OCI-LY7 (cell line): ENCODE measurements around the gene SEC61B. TPM values are rescaled to one million over a fixed set of nuclear protein-coding genes. Genes with fewer than 3 reads are reported as not detected.

Experiments
- BruUV-seq: library from RNA; stranded (reverse); fragments of 400-500 nt; replicated peaks from 2 replicates; lab custom pipeline; 2021; lab: Mats Ljungman, UMichigan
- CTCF ChIA-PET: fragments of 300-600 bp; sonication (Branson Sonifier 250); formaldehyde crosslinking; loops from one replicate; lab custom pipeline; 2022; ENCODE audit warnings: antibody characterized with exemption; ENCODE audit not compliant: unreplicated experiment; lab: Charles Lee
- POLR2A ChIA-PET: fragments of 300-600 bp; sonication (Branson Sonifier 250); formaldehyde crosslinking; loops from one replicate; lab custom pipeline; 2022; ENCODE audit warnings: antibody characterized with exemption; lab: Charles Lee
- DNase-seq: peaks from one replicate; pipeline ENCODE4 v3.0.0-alpha.2; 2015; ENCODE audit warnings: low spot score
- H2AFZ ChIP-seq: fragments of 200-600 bp; sonication (generic), shearing (Covaris generic); 2 replicates; pipeline ENCODE4 v1.6.1; 2014; ENCODE audit warnings: mild to moderate bottlenecking, antibody characterized with exemption, low read length, moderate library complexity
- H3K27ac ChIP-seq: fragments of 200-600 bp; sonication (generic); 2 replicates; pipeline ENCODE4 v1.5.1; 2014; ENCODE audit warnings: mixed run types, low read depth, mild to moderate bottlenecking, moderate library complexity, low read length, inconsistent platforms; ENCODE audit not compliant: poor library complexity, severe bottlenecking
- H3K36me3 ChIP-seq: fragments of 200-600 bp; sonication (generic); 2 replicates; pipeline ENCODE4 v1.6.1; 2014; ENCODE audit warnings: mild to moderate bottlenecking, antibody characterized with exemption, low read length, moderate library complexity, mixed read lengths; ENCODE audit not compliant: insufficient read depth
- H3K4me1 ChIP-seq: fragments of 200-600 bp; sonication (generic); 2 replicates; pipeline ENCODE4 v1.5.1; 2014; ENCODE audit warnings: mild to moderate bottlenecking, low read length; ENCODE audit not compliant: insufficient read depth, poor library complexity, severe bottlenecking
- H3K4me2 ChIP-seq: fragments of 200-600 bp; sonication (generic); 2 replicates; pipeline ENCODE4 v1.6.1; 2014; ENCODE audit warnings: mild to moderate bottlenecking, low read length
- H3K4me3 ChIP-seq: fragments of 200-600 bp; sonication (generic); 2 replicates; pipeline ENCODE4 v1.5.1; 2014; ENCODE audit warnings: mild to moderate bottlenecking, low read depth, low read length; ENCODE audit not compliant: poor library complexity, severe bottlenecking
- H3K79me2 ChIP-seq: fragments of 200-600 bp; sonication (generic); 2 replicates; pipeline ENCODE4 v1.6.1; 2016; ENCODE audit warnings: low read depth, mild to moderate bottlenecking, low read length, moderate library complexity, mixed read lengths; ENCODE audit not compliant: insufficient read depth
- H3K9me2 ChIP-seq: fragments of 200-600 bp; sonication (generic); 2 replicates; pipeline ENCODE4 v1.6.1; 2016; ENCODE audit warnings: mild to moderate bottlenecking, low read length, mixed read lengths; ENCODE audit not compliant: insufficient read depth
- H3K9me3 ChIP-seq: fragments of 200-600 bp; sonication (generic); 2 replicates; pipeline ENCODE4 v1.6.1; 2014; ENCODE audit warnings: mild to moderate bottlenecking, mixed run types, low read length, mixed read lengths
- H4K20me1 ChIP-seq: fragments of 200-600 bp; sonication (generic); 2 replicates; pipeline ENCODE4 v1.6.1; 2014; ENCODE audit warnings: mild to moderate bottlenecking, antibody characterized with exemption, low read length, moderate library complexity, mixed read lengths; ENCODE audit not compliant: insufficient read depth
- EZH2phosphoT487 ChIP-seq: fragments of 200-600 bp; sonication (generic); IDR thresholded peaks from 2 replicates; pipeline ENCODE4 v1.6.1; 2018; ENCODE audit warnings: low read depth, borderline replicate concordance, mild to moderate bottlenecking, mixed run types, antibody characterized with exemption, low read length, moderate library complexity, mixed read lengths
- intact Hi-C: fragments of 100-400 bp; cut with micrococcal nuclease; formaldehyde crosslinking; loops from one replicate; pipeline ENCODE4 v1.10.0; 2022; ENCODE audit not compliant: unreplicated experiment
- total RNA-seq, 2 experiments: library from RNA; depleted of rRNA in 1 of 2; stranded (reverse); fragments of >200 nt in 1 of 2; shearing (Covaris generic) in 1 of 2; gene quantifications; 2 replicates each; pipeline ENCODE4 v1.2.3, GENCODE V29; 2014 to 2022
- TF ChIP-seq, protein P1 (sequence below): fragments of 200-600 bp; sonication (generic); conservative IDR thresholded peaks from 2 replicates; pipeline ENCODE4 v1.5.1; 2014; ENCODE audit warnings: mild to moderate bottlenecking, antibody characterized with exemption, low read length, moderate library complexity, mixed read lengths

Gene SEC61B
- total RNA-seq, 2 experiments from 2014 or later, result 106 to 279 TPM

DNA sequence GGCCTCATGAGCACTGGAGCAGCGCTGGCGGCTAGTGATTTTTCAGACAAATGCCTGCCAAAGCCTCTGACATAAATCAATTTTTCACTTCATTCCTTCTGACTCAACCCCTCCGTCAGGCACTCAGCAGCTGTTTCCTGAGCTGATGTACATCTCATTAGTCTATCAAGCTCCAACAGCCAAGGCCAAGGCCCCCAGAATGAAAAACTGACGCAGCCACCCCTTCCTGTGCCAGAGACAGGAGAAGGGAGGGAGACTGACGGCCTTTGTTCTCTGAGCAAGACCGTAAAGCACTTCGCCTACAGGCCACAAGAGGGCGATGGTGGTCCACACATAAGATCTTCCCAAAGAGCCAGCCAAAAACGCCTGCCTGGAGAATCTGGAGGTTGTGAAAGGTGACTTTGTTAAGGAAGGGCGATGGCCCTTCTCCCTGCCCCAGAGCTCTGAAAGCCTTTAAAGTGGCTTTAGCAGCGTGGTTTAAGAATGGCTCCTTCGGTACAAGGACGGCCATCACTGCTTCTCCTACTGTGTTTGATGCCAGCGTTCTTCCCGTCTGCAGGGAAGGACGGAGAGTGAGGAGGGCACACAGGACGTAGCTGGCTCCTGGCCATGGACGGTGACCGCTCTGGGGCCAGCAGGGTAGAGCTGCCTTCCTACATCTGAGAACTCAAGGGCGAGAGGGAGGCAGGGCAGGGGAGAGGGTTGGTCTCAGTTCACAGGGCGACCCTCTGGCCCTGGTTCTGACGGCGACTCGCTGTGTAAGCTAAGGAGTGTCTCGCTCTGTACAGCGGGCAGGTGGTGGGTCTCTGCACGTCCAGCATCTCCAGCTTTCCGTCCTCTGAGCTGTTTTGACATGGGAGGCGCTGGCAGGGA lies 37.4 kb upstream of the SEC61B start:
- no peaks in the 10 kb centered on the region for H3K36me3 ChIP-seq
- CTCF ChIA-PET, result interaction anchor here (0.5 to 0.8 kb wide), 2 partner anchors 28 to 48 kb away, joined by 3 to 4 read pairs; no protein-coding TSS in a partner anchor
- no TSS peak for BruUV-seq
- peak; percentile 83 for DNase-seq
- H3K9me2 ChIP-seq, result no peaks in the 10 kb centered on the region
- TF ChIP-seq, protein P1, sequence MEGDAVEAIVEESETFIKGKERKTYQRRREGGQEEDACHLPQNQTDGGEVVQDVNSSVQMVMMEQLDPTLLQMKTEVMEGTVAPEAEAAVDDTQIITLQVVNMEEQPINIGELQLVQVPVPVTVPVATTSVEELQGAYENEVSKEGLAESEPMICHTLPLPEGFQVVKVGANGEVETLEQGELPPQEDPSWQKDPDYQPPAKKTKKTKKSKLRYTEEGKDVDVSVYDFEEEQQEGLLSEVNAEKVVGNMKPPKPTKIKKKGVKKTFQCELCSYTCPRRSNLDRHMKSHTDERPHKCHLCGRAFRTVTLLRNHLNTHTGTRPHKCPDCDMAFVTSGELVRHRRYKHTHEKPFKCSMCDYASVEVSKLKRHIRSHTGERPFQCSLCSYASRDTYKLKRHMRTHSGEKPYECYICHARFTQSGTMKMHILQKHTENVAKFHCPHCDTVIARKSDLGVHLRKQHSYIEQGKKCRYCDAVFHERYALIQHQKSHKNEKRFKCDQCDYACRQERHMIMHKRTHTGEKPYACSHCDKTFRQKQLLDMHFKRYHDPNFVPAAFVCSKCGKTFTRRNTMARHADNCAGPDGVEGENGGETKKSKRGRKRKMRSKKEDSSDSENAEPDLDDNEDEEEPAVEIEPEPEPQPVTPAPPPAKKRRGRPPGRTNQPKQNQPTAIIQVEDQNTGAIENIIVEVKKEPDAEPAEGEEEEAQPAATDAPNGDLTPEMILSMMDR, result peak; percentile 92
- no peak for TF ChIP-seq EZH2phosphoT487
- H3K4me2 ChIP-seq, result no peak overlapping the region
- H4K20me1 ChIP-seq, result no peaks in the 10 kb centered on the region
- H3K4me1 ChIP-seq, result peaks cover 26% of the 10 kb centered on the region
- H2AFZ ChIP-seq, result peak overlapping the region; percentile 42; the same call in 1 of the 2 replicates
- H3K79me2 ChIP-seq, result no peaks in the 10 kb centered on the region
- no peaks in the 10 kb centered on the region for H3K9me3 ChIP-seq
- no peak overlapping the region for H3K27ac ChIP-seq
- intact Hi-C loops, result loop anchor here (5.0 to 10.0 kb wide), 8 partner anchors 38 to 1410 kb away; partner anchors contain the start of genes ALG2 and SEC61B
- POLR2A ChIA-PET, result interaction anchor here (0.7 to 1.1 kb wide), 2 partner anchors 38 to 834 kb away, joined by 3 read pairs; partner anchors contain the start of genes ALG2 and SEC61B
- H3K4me3 ChIP-seq, result no peak overlapping the region

- peaks cover 26% of the 10 kb centered on the region for H3K4me1 ChIP-seq
- intact Hi-C loops, result loop anchor here (5.0 to 10.0 kb wide), 8 partner anchors 37 to 1410 kb away; partner anchors contain the start of genes ALG2 and SEC61B
Observed at GRCh38 chr9:99185348-99185632, 36.8 kb upstream of the SEC61B start.

More at GRCh38 chr9:99185348-99185632, 36.8 kb upstream of the SEC61B start:
- BruUV-seq, result no TSS peak
- Histone ChIP-seq H4K20me1 (no peaks in the 10 kb centered on the region), H3K4me3 (no peak overlapping the region), H3K27ac (no peak overlapping the region), H3K36me3 (no peaks in the 10 kb centered on the region), H3K9me2 (no peaks in the 10 kb centered on the region), H3K4me2 (no peak overlapping the region), H2AFZ (no peak overlapping the region), H3K9me3 (no peaks in the 10 kb centered on the region), H3K79me2 (no peaks in the 10 kb centered on the region)
- no peak for TF ChIP-seq EZH2phosphoT487
- TF ChIP-seq, protein P1, result no peak
- ChIA-PET POLR2A (interaction anchor here (0.7 to 1.1 kb wide), 2 partner anchors 37 to 833 kb away, joined by 3 read pairs; partner anchors contain the start of genes ALG2 and SEC61B), CTCF (no interaction called here)
- no peak for DNase-seq
